OCI-M2 (cell line): ENCODE results near the gene MAP1A.

Experiments
- DNase-seq: peaks from one replicate; lab custom pipeline; 2025; ENCODE audit not compliant: unreplicated experiment; lab: John Stamatoyannopoulos, UW

Gene MAP1A

DNA sequence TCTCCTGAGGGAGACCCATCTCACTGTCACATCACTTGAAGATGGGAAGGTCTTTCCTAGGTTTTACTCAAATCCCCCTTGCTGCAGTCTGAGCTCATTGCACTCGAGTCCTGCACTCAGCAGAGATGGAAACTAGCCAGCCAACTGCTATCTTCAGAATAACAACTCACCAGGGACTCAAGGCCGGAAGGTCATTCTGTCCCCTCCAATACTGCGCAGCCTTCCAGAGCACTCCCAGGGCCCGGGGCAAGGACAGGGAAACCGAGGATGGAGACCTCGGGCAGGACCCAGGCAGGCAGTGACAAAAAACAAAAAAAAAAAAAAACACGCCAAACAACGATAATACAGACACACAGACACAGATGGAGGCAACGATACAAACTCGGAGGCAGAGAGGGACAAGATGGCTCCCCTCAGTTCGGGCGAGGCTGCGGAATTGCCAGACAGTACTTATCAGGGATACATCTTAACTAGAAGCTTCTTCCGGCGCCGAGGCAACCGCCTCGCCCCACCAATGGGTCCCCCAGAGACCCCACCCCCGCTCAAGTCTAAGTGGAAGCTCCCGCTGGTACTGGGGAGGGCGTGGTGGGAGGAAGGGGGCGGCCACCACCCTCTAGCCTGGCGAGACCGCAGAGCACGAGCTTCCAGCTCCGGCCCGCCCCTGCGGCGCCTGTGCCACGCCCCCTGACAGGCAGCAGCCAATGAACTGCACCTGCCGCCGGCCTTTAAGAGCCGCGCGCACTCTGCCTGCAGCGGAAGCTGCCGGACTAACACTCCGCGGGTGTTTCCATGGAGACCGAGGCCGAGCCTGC is 7.0 kb upstream of the MAP1A start:
- DNase-seq: peak; percentile 79

DNA sequence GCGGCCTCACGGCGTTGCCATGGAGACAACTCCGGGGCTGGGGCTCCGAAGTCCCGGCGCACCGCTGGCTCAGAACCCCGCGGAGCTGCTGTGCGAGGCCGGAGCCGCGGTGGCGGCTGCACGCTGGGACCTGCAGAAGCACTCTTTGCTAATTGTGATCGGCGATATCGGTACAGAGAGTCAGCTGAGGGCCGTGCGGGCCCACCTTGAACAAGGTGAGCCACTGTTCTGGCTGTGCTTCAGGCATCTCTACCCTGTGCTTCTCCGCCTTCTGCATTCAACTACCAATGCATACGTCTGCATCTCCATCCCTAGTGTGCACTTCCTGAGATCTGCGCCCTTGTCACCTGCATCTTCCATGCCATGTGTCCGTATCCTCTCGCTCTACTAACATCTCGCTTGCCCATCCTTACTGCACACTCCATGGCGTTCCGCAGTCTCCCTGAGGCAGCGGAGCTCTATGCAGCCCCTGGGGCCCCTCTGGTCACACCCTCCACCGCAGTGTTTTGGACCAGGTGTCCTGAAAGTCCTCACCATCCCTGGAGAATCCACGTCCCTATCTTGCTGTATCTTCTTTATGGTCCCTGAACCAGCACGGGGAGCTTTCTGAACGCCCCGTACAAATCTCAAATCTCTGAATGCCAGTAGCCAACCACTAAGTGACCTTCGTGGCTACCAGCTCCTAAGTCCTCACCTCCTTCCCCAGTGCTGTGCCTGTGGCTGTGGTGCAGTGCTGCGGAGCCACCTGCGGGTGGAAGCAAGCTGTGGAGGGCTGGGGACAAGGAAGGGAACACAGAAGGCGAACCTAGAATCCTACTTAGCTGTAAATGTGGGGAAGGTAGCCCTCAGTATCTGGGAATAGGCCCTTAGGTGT is 6.2 kb upstream of the MAP1A start:
- no peak for DNase-seq

DNA sequence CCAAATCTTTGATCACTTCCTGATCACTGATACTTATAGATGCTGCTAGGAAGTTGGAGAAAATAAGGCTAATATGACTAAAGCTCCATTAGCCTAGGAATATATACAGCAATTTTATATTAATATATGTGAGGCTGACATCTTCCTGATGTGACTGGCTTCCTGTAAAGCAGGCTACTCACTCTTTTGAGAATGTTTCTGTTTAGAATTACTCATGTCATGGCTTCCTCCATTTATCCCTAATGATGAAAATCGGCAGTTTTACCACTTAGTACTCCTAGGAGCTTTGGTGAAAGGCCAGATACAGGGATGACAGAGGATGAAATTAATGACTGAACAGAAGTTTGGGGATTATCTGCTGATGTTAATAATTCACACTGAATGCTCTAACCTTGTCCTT is 3.9 kb upstream of the MAP1A start:
- DNase-seq: no peak

DNA sequence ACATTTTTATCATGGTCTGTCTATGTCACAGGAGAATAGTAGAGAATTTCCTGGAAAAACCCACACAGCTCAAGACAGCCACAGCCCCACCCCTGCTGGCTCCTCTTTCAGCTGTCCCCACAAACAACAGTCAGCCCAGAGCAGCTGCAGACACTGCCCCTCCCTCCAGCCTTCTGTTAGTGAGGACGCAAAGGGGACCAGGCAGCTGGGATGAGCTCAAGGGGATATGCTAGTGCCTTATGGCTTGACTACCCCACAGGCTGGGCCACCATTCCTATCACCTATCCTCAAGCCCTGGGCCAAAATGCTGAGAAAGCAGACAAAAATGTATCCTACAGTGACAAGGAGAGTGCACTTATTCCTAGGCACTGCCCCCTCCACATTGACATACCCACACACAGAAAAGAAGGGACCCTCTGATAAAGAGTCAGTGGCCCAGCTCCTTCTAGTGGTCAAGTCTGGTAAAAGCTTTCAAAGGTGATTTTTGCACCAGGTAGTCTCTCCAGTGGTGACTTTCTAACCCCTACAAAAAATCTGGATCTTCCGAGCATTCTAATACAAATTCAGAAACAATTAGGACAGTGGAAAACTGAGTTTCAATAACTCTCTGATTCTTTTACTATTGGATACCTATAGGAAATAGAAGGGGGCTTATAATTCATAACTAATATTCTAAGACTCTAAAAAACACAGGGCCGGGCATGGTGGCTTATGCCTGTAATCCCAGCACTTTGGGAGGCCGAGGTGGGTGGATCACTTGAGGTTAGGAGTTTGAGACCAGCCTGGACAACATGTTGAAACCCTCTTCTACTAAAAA is 3.0 kb upstream of the MAP1A start:
- DNase-seq: no peak

DNA sequence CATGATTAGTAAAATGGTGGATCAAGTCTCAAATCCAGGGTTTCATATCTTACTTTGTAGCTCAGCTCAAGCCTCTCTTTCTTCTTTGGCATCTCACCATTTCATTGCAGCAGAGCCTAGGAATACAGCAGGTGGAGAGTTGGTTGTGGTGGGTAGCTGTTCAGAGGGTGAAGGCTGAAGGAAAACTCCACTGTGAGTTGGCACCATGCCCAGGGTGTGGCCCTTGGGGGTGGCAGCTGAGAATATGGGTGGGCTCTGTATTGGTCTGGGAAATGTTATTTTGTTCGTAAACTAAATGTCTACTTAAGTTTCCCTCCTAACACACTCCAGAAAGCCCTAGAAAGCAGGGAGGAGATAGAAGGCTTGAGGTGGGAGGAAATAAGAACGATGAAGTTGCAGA is 1.7 kb upstream of the MAP1A start:
- DNase-seq: no peak

DNA sequence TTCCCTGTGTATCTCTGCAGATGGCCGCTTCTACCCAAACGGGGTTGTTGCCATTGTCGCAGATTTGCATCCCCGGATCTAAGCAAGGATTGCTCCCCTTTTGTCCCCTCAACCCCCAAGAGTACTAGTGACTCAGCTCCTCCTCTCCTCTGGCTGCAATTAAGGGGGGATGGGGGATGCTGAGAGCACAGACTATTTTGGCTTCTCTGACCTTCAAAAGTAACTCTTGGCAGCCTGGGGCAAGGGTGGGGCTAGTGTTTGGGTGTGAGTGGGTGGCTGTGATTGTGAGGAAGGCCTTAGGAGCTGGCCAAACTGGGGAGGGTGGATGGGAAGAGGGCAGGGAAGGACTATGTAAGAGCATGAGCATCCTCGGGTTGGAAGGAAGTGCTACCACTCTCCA is 1.2 kb upstream of the MAP1A start:
- no peak for DNase-seq

DNA sequence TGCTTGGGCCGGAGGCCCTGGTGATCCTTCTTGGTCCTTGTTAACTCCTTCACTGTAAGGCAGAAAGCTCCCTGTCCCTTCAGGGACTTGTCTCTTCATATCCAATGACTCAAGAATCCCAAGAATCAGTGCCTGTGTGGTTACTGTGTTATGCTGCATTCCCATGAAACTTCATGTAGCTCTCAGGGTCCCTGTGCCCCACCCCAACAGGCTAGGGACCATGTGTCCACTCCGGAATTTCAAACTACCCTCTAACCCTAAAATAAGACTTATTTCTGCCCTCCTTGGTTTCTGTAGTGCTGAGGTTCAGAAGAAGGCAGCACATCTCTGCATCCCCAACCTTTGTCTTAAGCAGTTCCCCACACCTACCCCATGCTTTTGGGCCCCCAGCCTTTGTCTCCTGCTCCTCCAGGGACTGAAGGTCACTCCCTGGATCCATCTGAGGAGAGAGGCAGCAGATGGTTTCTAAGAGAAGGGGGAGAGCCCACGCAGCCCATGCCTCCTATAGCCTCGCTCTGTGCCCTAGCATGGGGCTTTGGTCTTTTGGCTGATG is 531 bp upstream of the MAP1A start:
- DNase-seq: no peak

DNA sequence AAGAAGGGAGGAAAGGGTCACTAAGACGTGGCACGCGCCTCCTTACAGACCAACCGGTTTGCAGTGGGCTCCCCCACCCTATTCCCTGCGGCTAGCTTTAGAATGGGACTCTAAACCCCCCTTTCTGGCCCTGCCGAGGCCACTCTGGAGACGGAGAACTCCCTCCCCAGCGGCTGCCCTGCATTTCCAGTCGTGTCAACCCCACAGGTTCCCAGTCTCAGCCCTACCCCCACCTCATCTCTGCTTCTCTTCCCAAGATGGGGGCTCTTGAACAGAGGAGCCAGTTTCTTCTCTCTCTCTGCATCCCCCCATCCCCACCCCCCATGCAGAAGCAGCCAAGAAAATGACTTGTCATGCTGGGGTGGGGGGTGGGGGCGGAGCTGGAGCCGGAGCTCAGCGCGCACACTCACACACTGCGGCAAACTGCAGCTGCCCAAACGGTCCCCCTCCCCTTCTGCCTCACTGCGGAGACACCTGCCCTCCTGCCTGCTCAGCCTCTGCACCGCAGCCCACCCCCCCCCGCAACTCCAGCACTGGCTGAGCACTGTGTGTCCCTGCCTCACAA is 871 bp downstream of the MAP1A start:
- DNase-seq: no peak

DNA sequence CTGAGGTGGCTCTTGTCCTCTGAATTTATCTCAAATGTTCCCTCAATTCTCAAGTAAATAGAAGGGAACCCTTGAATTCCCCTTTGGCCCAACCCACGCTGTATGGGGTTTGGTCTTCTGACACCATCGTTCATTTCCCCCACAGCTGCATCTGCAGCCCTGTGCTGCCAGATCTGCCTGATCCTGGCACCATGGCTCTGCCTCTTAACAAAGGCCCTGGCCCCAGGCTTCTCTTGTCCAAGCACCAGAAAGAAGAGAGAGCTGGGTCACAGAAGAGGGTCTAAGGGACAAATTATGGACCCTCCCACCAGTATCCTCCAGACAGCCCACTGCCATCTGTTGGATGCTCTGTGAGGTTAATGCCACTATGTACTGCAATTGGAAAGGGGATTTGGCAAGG is 1.8 kb downstream of the MAP1A start:
- no peak for DNase-seq

DNA sequence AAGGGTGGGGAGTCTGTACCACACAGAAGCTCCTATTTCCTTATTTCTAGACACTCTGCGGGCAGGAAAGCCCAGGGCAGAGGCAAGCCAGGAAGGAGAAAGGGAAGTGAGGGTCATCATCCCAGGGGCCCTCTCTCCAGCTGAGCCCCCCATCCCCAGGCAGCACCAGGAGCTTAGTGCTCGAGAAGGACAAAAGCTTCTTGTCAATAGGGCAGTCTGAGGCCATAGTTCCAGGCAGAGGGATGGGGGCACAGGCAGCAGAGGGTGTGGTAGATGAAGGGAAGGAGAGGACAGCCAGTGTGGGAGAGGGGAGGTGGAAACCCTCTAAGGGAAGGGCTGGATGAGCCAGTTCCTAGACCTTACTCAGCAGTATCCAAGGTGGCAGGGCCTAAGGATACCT is 2.7 kb downstream of the MAP1A start:
- no peak for DNase-seq

DNA sequence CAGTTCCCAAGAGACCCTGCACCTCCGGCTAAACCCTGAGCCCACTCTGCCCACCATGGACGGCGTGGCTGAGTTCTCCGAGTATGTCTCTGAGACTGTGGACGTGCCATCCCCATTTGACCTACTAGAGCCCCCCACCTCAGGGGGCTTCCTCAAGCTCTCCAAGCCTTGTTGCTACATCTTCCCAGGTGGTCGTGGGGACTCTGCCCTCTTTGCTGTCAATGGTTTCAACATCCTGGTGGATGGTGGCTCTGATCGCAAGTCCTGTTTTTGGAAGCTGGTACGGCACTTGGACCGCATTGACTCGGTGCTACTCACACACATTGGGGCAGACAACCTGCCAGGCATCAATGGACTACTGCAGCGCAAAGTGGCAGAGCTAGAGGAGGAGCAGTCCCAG is 4.0 kb downstream of the MAP1A start:
- no peak for DNase-seq

DNA sequence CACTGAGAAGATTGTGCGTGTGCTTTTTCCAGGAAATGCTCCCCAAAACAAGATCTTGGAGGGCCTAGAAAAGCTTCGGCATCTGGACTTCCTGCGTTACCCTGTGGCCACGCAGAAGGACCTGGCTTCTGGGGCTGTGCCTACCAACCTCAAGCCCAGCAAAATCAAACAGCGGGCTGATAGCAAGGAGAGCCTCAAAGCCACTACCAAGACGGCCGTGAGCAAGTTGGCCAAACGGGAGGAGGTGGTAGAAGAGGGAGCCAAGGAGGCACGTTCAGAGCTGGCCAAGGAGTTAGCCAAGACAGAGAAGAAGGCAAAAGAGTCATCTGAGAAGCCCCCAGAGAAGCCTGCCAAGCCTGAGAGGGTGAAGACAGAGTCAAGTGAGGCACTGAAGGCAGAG is 4.8 kb downstream of the MAP1A start:
- DNase-seq: no peak

DNA sequence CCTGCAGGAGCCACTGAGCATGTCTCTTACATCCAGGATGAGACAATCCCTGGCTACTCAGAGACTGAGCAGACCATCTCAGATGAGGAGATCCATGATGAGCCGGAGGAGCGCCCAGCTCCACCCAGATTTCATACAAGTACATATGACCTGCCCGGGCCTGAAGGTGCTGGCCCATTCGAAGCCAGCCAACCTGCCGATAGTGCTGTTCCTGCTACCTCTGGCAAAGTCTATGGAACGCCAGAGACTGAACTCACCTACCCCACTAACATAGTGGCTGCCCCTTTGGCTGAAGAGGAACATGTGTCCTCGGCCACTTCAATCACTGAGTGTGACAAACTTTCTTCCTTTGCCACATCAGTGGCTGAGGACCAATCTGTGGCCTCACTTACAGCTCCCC is 6.2 kb downstream of the MAP1A start:
- DNase-seq: no peak

DNA sequence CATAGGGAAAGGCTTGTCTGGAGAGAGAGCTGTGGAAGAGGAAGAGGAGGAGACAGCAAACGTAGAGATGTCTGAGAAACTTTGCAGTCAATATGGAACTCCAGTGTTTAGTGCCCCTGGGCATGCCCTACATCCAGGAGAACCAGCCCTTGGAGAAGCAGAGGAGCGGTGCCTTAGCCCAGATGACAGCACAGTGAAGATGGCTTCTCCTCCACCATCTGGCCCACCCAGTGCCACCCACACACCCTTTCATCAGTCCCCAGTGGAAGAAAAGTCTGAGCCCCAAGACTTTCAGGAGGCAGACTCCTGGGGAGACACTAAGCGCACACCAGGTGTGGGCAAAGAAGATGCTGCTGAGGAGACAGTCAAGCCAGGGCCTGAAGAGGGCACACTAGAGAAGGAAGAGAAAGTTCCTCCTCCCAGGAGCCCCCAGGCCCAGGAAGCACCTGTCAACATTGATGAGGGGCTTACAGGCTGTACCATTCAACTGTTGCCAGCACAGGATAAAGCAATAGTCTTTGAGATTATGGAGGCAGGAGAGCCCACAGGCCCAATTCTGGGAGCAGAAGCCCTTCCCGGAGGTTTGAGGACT is 6.9 kb downstream of the MAP1A start:
- DNase-seq: no peak

DNA sequence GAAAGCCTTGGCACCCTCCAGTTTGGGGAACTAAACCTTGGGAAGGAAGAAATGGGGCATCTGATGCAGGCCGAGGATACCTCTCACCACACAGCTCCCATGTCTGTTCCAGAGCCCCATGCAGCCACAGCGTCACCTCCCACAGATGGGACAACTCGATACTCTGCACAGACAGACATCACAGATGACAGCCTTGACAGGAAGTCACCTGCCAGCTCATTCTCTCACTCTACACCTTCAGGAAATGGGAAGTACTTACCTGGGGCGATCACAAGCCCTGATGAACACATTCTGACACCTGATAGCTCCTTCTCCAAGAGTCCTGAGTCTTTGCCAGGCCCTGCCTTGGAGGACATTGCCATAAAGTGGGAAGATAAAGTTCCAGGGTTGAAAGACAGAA is 7.7 kb downstream of the MAP1A start:
- DNase-seq: no peak

DNA sequence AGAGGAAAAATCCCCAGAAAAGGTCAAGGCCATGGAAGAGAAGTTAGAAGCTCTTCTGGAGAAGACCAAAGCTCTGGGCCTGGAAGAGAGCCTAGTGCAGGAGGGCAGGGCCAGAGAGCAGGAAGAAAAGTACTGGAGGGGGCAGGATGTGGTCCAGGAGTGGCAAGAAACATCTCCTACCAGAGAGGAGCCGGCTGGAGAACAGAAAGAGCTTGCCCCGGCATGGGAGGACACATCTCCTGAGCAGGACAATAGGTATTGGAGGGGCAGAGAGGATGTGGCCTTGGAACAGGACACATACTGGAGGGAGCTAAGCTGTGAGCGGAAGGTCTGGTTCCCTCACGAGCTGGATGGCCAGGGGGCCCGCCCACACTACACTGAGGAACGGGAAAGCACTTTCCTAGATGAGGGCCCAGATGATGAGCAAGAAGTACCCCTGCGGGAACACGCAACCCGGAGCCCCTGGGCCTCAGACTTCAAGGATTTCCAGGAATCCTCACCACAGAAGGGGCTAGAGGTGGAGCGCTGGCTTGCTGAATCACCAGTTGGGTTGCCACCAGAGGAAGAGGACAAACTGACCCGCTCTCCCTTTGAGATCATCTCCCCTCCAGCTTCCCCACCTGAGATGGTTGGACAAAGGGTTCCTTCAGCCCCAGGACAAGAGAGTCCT is 9.0 kb downstream of the MAP1A start:
- DNase-seq: no peak

DNA sequence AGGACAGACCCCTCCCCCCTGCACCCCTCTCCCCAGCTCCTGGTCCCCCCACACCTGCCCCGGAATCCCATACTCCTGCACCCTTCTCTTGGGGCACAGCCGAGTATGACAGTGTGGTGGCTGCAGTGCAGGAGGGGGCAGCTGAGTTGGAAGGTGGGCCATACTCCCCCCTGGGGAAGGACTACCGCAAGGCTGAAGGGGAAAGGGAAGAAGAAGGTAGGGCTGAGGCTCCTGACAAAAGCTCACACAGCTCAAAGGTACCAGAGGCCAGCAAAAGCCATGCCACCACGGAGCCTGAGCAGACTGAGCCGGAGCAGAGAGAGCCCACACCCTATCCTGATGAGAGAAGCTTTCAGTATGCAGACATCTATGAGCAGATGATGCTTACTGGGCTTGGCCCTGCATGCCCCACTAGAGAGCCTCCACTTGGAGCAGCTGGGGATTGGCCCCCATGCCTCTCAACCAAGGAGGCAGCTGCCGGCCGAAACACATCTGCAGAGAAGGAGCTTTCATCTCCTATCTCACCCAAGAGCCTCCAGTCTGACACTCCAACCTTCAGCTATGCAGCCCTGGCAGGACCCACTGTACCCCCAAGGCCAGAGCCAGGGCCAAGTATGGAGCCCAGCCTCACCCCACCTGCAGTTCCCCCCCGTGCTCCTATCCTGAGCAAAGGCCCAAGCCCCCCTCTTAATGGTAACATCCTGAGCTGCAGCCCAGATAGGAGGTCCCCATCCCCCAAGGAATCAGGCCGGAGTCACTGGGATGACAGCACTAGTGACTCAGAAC is 9.8 kb downstream of the MAP1A start:
- no peak for DNase-seq

DNA sequence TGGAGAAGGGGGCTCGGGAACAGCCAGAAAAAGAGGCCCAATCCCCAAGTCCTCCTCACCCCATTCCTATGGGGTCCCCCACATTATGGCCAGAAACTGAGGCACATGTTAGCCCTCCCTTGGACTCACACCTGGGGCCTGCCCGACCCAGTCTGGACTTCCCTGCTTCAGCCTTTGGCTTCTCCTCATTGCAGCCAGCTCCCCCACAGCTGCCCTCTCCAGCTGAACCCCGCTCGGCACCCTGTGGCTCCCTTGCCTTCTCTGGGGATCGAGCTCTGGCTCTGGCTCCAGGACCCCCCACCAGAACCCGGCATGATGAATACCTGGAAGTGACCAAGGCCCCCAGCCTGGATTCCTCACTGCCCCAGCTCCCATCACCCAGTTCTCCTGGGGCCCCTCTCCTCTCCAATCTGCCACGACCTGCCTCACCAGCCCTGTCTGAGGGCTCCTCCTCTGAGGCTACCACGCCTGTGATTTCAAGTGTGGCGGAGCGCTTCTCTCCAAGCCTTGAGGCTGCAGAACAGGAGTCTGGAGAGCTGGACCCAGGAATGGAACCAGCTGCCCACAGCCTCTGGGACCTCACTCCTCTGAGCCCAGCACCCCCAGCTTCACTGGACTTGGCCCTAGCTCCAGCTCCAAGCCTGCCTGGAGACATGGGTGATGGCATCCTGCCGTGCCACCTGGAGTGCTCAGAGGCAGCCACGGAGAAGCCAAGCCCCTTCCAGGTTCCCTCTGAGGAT is 10.6 kb downstream of the MAP1A start:
- no peak for DNase-seq
